GM23338 (cell line): ENCODE results near the gene MCRIP1. TPM values are rescaled to one million over a fixed set of nuclear protein-coding genes. Genes with fewer than 3 reads are reported as not detected.

Experiments used
- ATAC-seq: fragments of 200-7000 bp; cut with Tn5 transposase; 3 replicates; pipeline ENCODE4 v1.9.1; 2020
- DNase-seq: peaks from one replicate; pipeline ENCODE4 v3.0.0-alpha.2; 2015; ENCODE audit warnings: low spot score
- H2AFZ ChIP-seq: fragments of 200-600 bp; sonication (generic); 2 replicates; pipeline ENCODE4 v1.8.0; 2016; ENCODE audit warnings: antibody characterized with exemption, mild to moderate bottlenecking, moderate library complexity
- H3F3A ChIP-seq: fragments of 200-600 bp; sonication (generic); replicated peaks from 2 replicates; pipeline ENCODE4 v1.8.0; 2017; ENCODE audit warnings: antibody characterized with exemption, mixed run types, low read depth
- H3K27ac ChIP-seq: fragments of 200-600 bp; sonication (generic); 2 replicates; pipeline ENCODE4 v1.6.1; 2016; ENCODE audit warnings: low read depth
- H3K27me3 ChIP-seq: fragments of 200-600 bp; sonication (generic); 2 replicates; pipeline ENCODE4 v1.8.0; 2016; ENCODE audit warnings: mild to moderate bottlenecking, mixed run types, moderate library complexity; ENCODE audit not compliant: insufficient read depth
- H3K36me3 ChIP-seq: fragments of 200-600 bp; sonication (generic); 2 replicates; pipeline ENCODE4 v1.8.0; 2016; ENCODE audit warnings: mild to moderate bottlenecking; ENCODE audit not compliant: insufficient read depth
- H3K4me1 ChIP-seq: fragments of 200-600 bp; sonication (generic); 2 replicates; pipeline ENCODE4 v1.8.0; 2016; ENCODE audit warnings: mild to moderate bottlenecking, moderate library complexity; ENCODE audit not compliant: insufficient read depth
- H3K4me2 ChIP-seq: fragments of 200-600 bp; sonication (generic); 2 replicates; pipeline ENCODE4 v1.7.1; 2017; ENCODE audit warnings: mixed run types
- H3K4me3 ChIP-seq: fragments of 200-600 bp; sonication (generic); 2 replicates; pipeline ENCODE4 v1.6.1; 2016; ENCODE audit warnings: mixed run types
- H3K79me2 ChIP-seq: fragments of 200-600 bp; sonication (generic); replicated peaks from 2 replicates; pipeline ENCODE4 v1.8.0; 2017; ENCODE audit warnings: mild to moderate bottlenecking; ENCODE audit not compliant: insufficient read depth
- H3K9me2 ChIP-seq: fragments of 200-600 bp; sonication (generic); 2 replicates; pipeline ENCODE4 v1.8.0; 2017; ENCODE audit not compliant: insufficient read depth
- H4K20me1 ChIP-seq: fragments of 200-600 bp; sonication (generic); replicated peaks from 2 replicates; pipeline ENCODE4 v1.8.0; 2017; ENCODE audit warnings: mild to moderate bottlenecking; ENCODE audit not compliant: insufficient read depth
- H3K27ac Mint-ChIP-seq: 2 replicates; pipeline ENCODE4 v1.8.0; 2020; ENCODE audit warnings: inconsistent platforms, mild to moderate bottlenecking, moderate library complexity, mixed read lengths
- H3K27me3 Mint-ChIP-seq: 3 replicates; pipeline ENCODE4 v1.8.0; 2022; ENCODE audit warnings: low read depth, mild to moderate bottlenecking, moderate library complexity, mixed read lengths, inconsistent platforms; ENCODE audit not compliant: insufficient read depth, poor library complexity
- H3K36me3 Mint-ChIP-seq: 3 replicates; pipeline ENCODE4 v1.8.0; 2021; ENCODE audit warnings: low read depth, mild to moderate bottlenecking, inconsistent platforms, moderate library complexity, mixed read lengths
- H3K4me1 Mint-ChIP-seq: 3 replicates; pipeline ENCODE4 v1.8.0; 2020; ENCODE audit warnings: mild to moderate bottlenecking, inconsistent platforms, mixed read lengths
- H3K4me3 Mint-ChIP-seq: 3 replicates; pipeline ENCODE4 v1.8.0; 2021; ENCODE audit warnings: moderate library complexity, mild to moderate bottlenecking, inconsistent platforms, mixed read lengths
- H3K9me3 Mint-ChIP-seq: 3 replicates; pipeline ENCODE4 v1.8.0; 2020; ENCODE audit warnings: moderate library complexity, mild to moderate bottlenecking, inconsistent platforms, mixed read lengths
- CREB1 ChIP-seq: fragments of 250-450 bp; sonication (Bioruptor Pico); IDR thresholded peaks from 2 replicates; pipeline ENCODE4 v1.5.0; 2020; ENCODE audit warnings: low read depth, mild to moderate bottlenecking, moderate library complexity
- EZH2 ChIP-seq: fragments of 200-600 bp; sonication (generic); IDR thresholded peaks from one replicate; pipeline ENCODE4 v1.8.0; 2017; ENCODE audit warnings: antibody characterized with exemption, mild to moderate bottlenecking, low read depth; ENCODE audit not compliant: unreplicated experiment
- JUNB ChIP-seq: IDR thresholded peaks from one replicate; pipeline ENCODE4 v1.6.1; 2016; ENCODE audit warnings: antibody characterized with exemption; ENCODE audit not compliant: unreplicated experiment
- NANOG ChIP-seq: IDR thresholded peaks from 2 replicates; pipeline ENCODE4 v1.6.1; 2016; ENCODE audit warnings: antibody characterized with exemption, borderline replicate concordance
- POLR2AphosphoS5 ChIP-seq: IDR thresholded peaks from 2 replicates; pipeline ENCODE4 v1.6.1; 2016; ENCODE audit warnings: antibody characterized with exemption, low read depth
- STAT1 ChIP-seq: IDR thresholded peaks from one replicate; pipeline ENCODE4 v1.6.1; 2016; ENCODE audit warnings: antibody characterized with exemption; ENCODE audit not compliant: unreplicated experiment
- ZNF114 ChIP-seq: fragments of 250-450 bp; sonication (Bioruptor Pico); IDR thresholded peaks from 2 replicates; pipeline ENCODE4 v1.5.0; 2020; ENCODE audit warnings: mild to moderate bottlenecking, moderate library complexity
- ZNF331 ChIP-seq: fragments of 250-450 bp; sonication (Bioruptor Pico); IDR thresholded peaks from 2 replicates; pipeline ENCODE4 v1.5.0; 2020; ENCODE audit warnings: low read depth, mild to moderate bottlenecking, moderate library complexity
- polyA plus RNA-seq: library from polyadenylated mRNA; unstranded; fragments of >200 nt; fragmentation: Nextera tagmentation; extraction: Ambion mirVana; gene quantifications from 2 replicates; pipeline ENCODE4 v1.2.1, GENCODE V29; 2016
- total RNA-seq: library from RNA; depleted of rRNA; stranded (reverse); fragments of >200 nt; shearing (Covaris generic); gene quantifications from 2 replicates; pipeline ENCODE4 v1.2.3, GENCODE V29; 2014
- TF ChIP-seq, protein P1 (sequence below): IDR thresholded peaks from one replicate; pipeline ENCODE4 v1.6.1; 2018; ENCODE audit warnings: antibody characterized with exemption; ENCODE audit not compliant: unreplicated experiment
- TF ChIP-seq, protein P2 (sequence below): IDR thresholded peaks from 2 replicates; pipeline ENCODE4 v1.6.1; 2016; ENCODE audit warnings: antibody characterized with exemption

MCRIP1 gene
- total and polyA plus RNA-seq, 2 experiments from 2014 or later, result 85.2 to 101 TPM

DNA sequence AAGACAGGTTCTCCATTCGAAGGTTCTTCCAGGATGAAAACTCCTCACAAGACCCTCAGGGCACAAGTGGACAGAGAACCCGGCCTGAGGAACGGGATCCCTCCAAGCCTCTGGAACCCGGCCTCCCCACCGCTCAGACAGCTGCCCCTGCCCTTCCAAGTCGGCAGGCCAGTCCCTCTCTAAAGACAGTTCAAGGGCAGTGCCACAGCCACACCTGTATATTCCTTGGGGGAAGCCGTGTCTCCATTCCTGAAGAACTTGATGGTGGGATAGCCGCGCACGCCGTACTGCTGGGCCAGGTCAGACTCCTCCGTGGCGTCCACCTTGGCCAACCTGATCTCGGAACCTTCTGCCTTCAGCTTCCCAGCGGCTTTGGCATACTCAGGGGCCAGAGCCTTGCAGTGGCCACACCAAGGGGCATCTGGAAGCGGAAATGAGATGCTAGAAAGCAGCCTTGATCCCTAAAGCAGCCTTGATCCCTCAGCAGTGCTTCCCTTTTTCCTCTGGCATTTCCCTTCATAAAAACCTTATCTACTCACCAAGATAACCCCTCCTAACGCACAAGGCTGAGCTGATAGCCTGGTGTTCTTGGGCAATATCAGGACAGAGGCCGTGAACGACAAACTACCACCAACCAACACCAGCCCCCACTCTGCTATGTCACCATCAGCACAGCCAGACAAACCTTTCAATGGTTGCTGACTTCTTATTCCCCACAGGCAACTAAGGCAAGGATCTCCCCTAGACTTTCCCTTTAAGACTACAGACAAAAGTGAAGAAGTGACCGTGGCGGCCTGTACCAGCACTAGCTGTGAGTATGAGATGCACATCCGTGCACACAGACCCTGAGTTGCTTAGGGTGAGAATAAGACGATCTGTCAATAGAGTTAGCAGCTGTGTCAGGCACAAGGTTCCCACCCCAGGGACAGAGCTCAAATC lies 26.1 kb upstream of the MCRIP1 start (continued):
- TF ChIP-seq, protein P1, sequence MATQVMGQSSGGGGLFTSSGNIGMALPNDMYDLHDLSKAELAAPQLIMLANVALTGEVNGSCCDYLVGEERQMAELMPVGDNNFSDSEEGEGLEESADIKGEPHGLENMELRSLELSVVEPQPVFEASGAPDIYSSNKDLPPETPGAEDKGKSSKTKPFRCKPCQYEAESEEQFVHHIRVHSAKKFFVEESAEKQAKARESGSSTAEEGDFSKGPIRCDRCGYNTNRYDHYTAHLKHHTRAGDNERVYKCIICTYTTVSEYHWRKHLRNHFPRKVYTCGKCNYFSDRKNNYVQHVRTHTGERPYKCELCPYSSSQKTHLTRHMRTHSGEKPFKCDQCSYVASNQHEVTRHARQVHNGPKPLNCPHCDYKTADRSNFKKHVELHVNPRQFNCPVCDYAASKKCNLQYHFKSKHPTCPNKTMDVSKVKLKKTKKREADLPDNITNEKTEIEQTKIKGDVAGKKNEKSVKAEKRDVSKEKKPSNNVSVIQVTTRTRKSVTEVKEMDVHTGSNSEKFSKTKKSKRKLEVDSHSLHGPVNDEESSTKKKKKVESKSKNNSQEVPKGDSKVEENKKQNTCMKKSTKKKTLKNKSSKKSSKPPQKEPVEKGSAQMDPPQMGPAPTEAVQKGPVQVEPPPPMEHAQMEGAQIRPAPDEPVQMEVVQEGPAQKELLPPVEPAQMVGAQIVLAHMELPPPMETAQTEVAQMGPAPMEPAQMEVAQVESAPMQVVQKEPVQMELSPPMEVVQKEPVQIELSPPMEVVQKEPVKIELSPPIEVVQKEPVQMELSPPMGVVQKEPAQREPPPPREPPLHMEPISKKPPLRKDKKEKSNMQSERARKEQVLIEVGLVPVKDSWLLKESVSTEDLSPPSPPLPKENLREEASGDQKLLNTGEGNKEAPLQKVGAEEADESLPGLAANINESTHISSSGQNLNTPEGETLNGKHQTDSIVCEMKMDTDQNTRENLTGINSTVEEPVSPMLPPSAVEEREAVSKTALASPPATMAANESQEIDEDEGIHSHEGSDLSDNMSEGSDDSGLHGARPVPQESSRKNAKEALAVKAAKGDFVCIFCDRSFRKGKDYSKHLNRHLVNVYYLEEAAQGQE, result no peak
- TF ChIP-seq POLR2AphosphoS5 (no peak), STAT1 (no peak), ZNF331 (CRISPR knock-in tag) (no peak), CREB1 (CRISPR knock-in tag) (no peak)
- TF ChIP-seq, protein P2, sequence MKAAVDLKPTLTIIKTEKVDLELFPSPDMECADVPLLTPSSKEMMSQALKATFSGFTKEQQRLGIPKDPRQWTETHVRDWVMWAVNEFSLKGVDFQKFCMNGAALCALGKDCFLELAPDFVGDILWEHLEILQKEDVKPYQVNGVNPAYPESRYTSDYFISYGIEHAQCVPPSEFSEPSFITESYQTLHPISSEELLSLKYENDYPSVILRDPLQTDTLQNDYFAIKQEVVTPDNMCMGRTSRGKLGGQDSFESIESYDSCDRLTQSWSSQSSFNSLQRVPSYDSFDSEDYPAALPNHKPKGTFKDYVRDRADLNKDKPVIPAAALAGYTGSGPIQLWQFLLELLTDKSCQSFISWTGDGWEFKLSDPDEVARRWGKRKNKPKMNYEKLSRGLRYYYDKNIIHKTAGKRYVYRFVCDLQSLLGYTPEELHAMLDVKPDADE, result no peak

DNA sequence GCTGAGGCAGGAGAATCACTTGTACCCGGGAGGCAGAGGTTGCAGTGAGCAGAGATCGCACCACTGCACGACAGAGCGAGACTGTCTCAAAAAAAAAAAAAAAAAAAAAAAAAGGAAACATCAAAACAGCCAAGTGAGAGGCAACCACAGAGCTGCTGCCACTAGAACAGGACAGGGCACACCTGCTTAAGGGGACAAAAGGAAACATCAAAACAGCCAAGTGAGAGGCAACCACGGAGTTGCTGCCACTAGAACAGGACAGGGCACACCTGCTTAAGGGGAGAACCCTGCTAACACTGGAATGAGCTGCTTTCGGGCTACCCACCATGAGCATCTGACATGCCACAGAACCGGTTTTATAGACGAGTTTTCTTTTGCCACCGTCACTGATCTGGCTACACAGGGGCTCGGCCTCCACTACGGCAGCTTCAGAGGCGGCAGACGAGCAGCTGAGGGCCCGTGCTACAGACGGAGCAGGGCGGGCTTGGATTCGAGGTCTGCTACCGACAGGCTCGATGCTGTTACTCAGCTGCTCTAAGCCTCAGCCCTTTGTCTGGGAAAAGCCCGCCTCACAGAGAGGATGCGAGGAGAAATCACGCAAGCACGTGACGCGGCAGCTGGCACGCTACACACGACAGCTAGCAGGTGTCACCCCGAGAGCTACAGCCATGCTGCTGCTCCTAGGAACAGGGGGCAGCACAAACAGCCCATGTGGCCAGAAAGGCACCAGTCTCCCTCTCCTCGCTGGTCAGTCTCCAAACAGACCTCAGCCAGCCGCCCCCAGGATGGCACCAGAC lies 25.3 kb upstream of the MCRIP1 start:
- Mint-ChIP-seq H3K4me3 (peak overlapping the region; percentile 88), H3K9me3 (peaks cover 2% of the 10 kb centered on the region; the same call in 2 of the 3 replicates), H3K4me1 (peaks cover 10% of the 10 kb centered on the region), H3K27me3 (peaks cover 21% of the 10 kb centered on the region), H3K36me3 (peaks cover 63% of the 10 kb centered on the region), H3K27ac (no peak overlapping the region)
- peak overlapping the region; percentile 88; the same call in 1 of the 2 replicates for H3K4me3 ChIP-seq
- peaks cover 4% of the 10 kb centered on the region for H3K36me3 ChIP-seq
- no peak for DNase-seq
- H3K27ac ChIP-seq, result no peak overlapping the region
- ATAC-seq, result no peak
- no peaks in the 10 kb centered on the region for H3K27me3 ChIP-seq
- H4K20me1 ChIP-seq, result peaks cover 28% of the 10 kb centered on the region
- H3K9me2 ChIP-seq, result no peaks in the 10 kb centered on the region
- H3K4me1 ChIP-seq, result peaks cover 13% of the 10 kb centered on the region
- H3F3A ChIP-seq, result peaks cover 38% of the 10 kb centered on the region
- H3K79me2 ChIP-seq, result peaks cover 58% of the 10 kb centered on the region
- H2AFZ ChIP-seq, result no peak overlapping the region
- H3K4me2 ChIP-seq, result no peak overlapping the region
- no peak for TF ChIP-seq EZH2
- no peak for TF ChIP-seq ZNF114 (CRISPR knock-in tag)
- TF ChIP-seq NANOG, result no peak
- TF ChIP-seq, protein P1, result no peak
- no peak for TF ChIP-seq JUNB
- no peak for TF ChIP-seq CREB1 (CRISPR knock-in tag)
- TF ChIP-seq, protein P2, result no peak
- TF ChIP-seq POLR2AphosphoS5, result no peak
